GM12878 (cell line): ENCODE measurements around the gene SLC1A5. TPM values are rescaled to one million over a fixed set of nuclear protein-coding genes. Genes with fewer than 3 reads are reported as not detected.

ENCODE experiments used
- BHLHE40 ChIP-seq, 2 experiments: fragments of 450-650 bp in 1 of 2; IDR thresholded peaks; 2 replicates each; pipeline ENCODE4 v1.6.1; 2011 to 2017; ENCODE audit warnings: low read depth in 2 of 2, borderline replicate concordance in 1 of 2, improper control_type of control experiment in 1 of 2, low read length in 1 of 2, mild to moderate bottlenecking in 1 of 2
- BRCA1 ChIP-seq: IDR thresholded peaks from 2 replicates; pipeline ENCODE4 v1.6.1; 2011; ENCODE audit warnings: low read depth, low read length, improper control_type of control experiment
- CHD2 ChIP-seq: IDR thresholded peaks from 2 replicates; pipeline ENCODE4 v1.6.1; 2011; ENCODE audit warnings: low read depth, low read length, improper control_type of control experiment, borderline replicate concordance
- FOXK2 ChIP-seq: fragments of 450-650 bp; IDR thresholded peaks from 2 replicates; pipeline ENCODE4 v1.6.1; 2017; ENCODE audit warnings: mild to moderate bottlenecking, moderate library complexity
- HDAC6 ChIP-seq: fragments of 200-600 bp; sonication (generic); IDR thresholded peaks from one replicate; pipeline ENCODE4 v1.8.0; 2017; ENCODE audit warnings: antibody characterized with exemption; ENCODE audit not compliant: unreplicated experiment
- HDGF ChIP-seq: fragments of 450-650 bp; IDR thresholded peaks from 2 replicates; pipeline ENCODE4 v1.6.1; 2016; ENCODE audit warnings: antibody characterized with exemption
- MXI1 ChIP-seq: fragments of 150-350 bp; IDR thresholded peaks from 2 replicates; pipeline ENCODE4 v1.6.1; 2011; ENCODE audit warnings: low read depth, mild to moderate bottlenecking, inconsistent platforms, low read length, improper control_type of control experiment
- MYB ChIP-seq: fragments of 150-350 bp; IDR thresholded peaks from 2 replicates; pipeline ENCODE4 v1.6.1; 2014; ENCODE audit warnings: mild to moderate bottlenecking, low read depth, low read length, borderline replicate concordance
- MYC ChIP-seq: IDR thresholded peaks from 2 replicates; pipeline ENCODE4 v1.6.1; 2011; ENCODE audit warnings: mild to moderate bottlenecking, low read length, moderate library complexity, inconsistent platforms; ENCODE audit not compliant: insufficient read depth, insufficient replicate concordance, insufficient read length, severe bottlenecking
- POLR2AphosphoS2 ChIP-seq: IDR thresholded peaks from 2 replicates; pipeline ENCODE4 v1.6.1; 2011; ENCODE audit warnings: low read depth, mild to moderate bottlenecking, low read length, improper control_type of control experiment, moderate library complexity
- RAD21 ChIP-seq: IDR thresholded peaks from 2 replicates; pipeline ENCODE4 v1.6.1; 2011; ENCODE audit warnings: mild to moderate bottlenecking, low read depth, low read length, moderate library complexity; ENCODE audit not compliant: insufficient read depth
- RB1 ChIP-seq: fragments of 450-650 bp; formaldehyde crosslinking; IDR thresholded peaks from 2 replicates; pipeline ENCODE4 v1.6.1; 2017; ENCODE audit warnings: mild to moderate bottlenecking, borderline replicate concordance
- RBBP5 ChIP-seq: fragments of 200-600 bp; sonication (generic); conservative IDR thresholded peaks from 2 replicates; pipeline ENCODE4 v1.6.1; 2016
- SIN3A ChIP-seq: IDR thresholded peaks from 2 replicates; pipeline ENCODE4 v1.6.1; 2012; ENCODE audit warnings: low read depth, low read length, improper control_type of control experiment
- SMAD1 ChIP-seq: fragments of 450-650 bp; IDR thresholded peaks from 2 replicates; pipeline ENCODE4 v1.6.1; 2018; ENCODE audit warnings: mild to moderate bottlenecking, low read depth; ENCODE audit not compliant: partially characterized antibody
- STAT1 ChIP-seq: fragments of 450-650 bp; conservative IDR thresholded peaks from 2 replicates; pipeline ENCODE4 v1.6.1; 2014; ENCODE audit warnings: antibody characterized with exemption, mild to moderate bottlenecking
- ZBED1 ChIP-seq: IDR thresholded peaks from 2 replicates; pipeline ENCODE4 v1.6.1; 2016; ENCODE audit warnings: borderline replicate concordance
- ZNF207 ChIP-seq: fragments of 450-650 bp; IDR thresholded peaks from 2 replicates; pipeline ENCODE4 v1.6.1; 2014; ENCODE audit warnings: antibody characterized with exemption, mild to moderate bottlenecking, borderline replicate concordance
- polyA plus RNA-seq, 11 experiments: library from polyadenylated mRNA; depleted of rRNA in 4 of 11; unstranded in 6 of 11; stranded (reverse) in 5 of 11; fragments of >200 nt; fragmentation: Nextera tagmentation in 4 of 11; fragmentation: Illumina TruSeq in 1 of 11; extraction: Ambion mirVana in 4 of 11; extraction: Trizol in 1 of 11; gene quantifications; 1 replicate in 1 of 11; 2 replicates in 10 of 11; pipeline versions ENCODE4 v1.2.1 to v1.2.3, GENCODE V29; 2011 to 2016; ENCODE audit warnings: inconsistent platforms in 2 of 11, missing spikeins in 2 of 11, low read depth in 1 of 11
- total RNA-seq, 4 experiments: library from RNA; depleted of rRNA in 3 of 4; stranded (reverse); fragments of >200 nt in 3 of 4; fragmentation: Illumina TruSeq in 1 of 4; extraction: Trizol in 1 of 4; gene quantifications; 2 replicates each; pipeline versions ENCODE4 v1.2.1 to v1.2.3, GENCODE V29; 2013 to 2021
- TF ChIP-seq, protein P1 (sequence below): IDR thresholded peaks from 2 replicates; pipeline ENCODE4 v1.6.1; 2011; ENCODE audit warnings: low read depth, low read length, improper control_type of control experiment, borderline replicate concordance
- TF ChIP-seq, protein P2 (sequence below): fragments of 450-650 bp; conservative IDR thresholded peaks from 2 replicates; pipeline ENCODE4 v1.6.1; 2017; ENCODE audit warnings: mild to moderate bottlenecking, moderate library complexity
- TF ChIP-seq, protein P3 (sequence below): fragments of 450-650 bp; IDR thresholded peaks from 2 replicates; pipeline ENCODE4 v1.6.1; 2017; ENCODE audit warnings: mild to moderate bottlenecking
- TF ChIP-seq, protein P4 (sequence below): IDR thresholded peaks from 2 replicates; pipeline ENCODE4 v1.6.1; 2012; ENCODE audit warnings: mild to moderate bottlenecking, low read depth, low read length

The SLC1A5 gene
- total and polyA plus RNA-seq, 10 of the 15 experiments (the other 5 are each of a cell fraction or from before 2014, with no cell fraction given) = 9.1 to 129 (median 60.9) TPM

DNA sequence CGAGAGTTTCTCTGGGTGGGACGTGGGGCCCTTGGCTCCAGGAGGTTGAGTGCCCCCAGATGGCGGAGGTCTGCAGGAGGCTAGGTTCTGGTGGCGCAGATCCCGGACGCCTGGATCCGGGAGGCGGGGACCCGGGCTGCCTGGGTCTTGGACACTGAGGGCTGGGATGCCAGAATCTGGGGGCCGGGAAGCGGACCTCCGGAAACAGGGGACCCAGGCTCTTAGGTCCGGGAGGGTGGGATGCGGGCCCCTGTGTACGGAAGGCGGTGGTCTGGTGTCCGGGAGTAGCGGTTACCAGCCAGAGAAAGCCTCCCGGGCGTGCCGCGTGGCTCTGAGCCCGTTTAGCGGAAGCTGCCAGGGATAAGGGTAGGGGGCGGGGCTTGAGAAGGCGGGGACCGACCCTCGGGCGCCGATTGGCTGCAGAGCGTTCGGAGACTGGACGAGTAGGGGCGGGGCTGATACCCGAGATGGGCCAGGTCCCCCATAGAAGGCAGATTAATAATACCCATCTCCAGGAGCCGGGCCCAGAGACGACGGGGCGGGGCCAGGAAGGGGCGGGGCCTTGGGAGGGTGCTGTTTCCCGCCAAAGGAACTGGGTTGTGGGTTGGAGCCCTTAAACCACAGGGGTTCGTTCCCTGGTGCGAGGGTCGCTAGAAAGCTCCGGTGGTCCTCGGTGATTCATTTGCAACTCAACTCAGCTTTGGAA, at the start of gene SLC1A5 (continued):
- TF ChIP-seq STAT1 (no peak), MYB (no peak), RBBP5 (no peak), FOXK2 (no peak), SMAD1 (no peak), HDAC6 (peak; percentile 90), RB1 (peak; percentile 87; the same call in 1 of the 2 replicates), HDGF (peak; percentile 50; the same call in 1 of the 2 replicates), ZNF207 (no peak; the same call in 1 of the 2 replicates), POLR2AphosphoS2 (peak; percentile 97), SIN3A (peak; percentile 94), CHD2 (peak; percentile 45; the same call in 1 of the 2 replicates), BRCA1 (no peak), ZBED1 (no peak), RAD21 (no peak), MXI1 (peak; percentile 99), BHLHE40 (IDR thresholded peaks at IDR 0.05; ENCODE audit: borderline replicate concordance in 1 of 2, low read depth in 2 of 2, low read length in 1 of 2) (peak; percentile 67 to 72), MYC (peak; percentile 95)
- TF ChIP-seq, protein P1, sequence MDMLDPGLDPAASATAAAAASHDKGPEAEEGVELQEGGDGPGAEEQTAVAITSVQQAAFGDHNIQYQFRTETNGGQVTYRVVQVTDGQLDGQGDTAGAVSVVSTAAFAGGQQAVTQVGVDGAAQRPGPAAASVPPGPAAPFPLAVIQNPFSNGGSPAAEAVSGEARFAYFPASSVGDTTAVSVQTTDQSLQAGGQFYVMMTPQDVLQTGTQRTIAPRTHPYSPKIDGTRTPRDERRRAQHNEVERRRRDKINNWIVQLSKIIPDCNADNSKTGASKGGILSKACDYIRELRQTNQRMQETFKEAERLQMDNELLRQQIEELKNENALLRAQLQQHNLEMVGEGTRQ = no peak
- TF ChIP-seq, protein P2, sequence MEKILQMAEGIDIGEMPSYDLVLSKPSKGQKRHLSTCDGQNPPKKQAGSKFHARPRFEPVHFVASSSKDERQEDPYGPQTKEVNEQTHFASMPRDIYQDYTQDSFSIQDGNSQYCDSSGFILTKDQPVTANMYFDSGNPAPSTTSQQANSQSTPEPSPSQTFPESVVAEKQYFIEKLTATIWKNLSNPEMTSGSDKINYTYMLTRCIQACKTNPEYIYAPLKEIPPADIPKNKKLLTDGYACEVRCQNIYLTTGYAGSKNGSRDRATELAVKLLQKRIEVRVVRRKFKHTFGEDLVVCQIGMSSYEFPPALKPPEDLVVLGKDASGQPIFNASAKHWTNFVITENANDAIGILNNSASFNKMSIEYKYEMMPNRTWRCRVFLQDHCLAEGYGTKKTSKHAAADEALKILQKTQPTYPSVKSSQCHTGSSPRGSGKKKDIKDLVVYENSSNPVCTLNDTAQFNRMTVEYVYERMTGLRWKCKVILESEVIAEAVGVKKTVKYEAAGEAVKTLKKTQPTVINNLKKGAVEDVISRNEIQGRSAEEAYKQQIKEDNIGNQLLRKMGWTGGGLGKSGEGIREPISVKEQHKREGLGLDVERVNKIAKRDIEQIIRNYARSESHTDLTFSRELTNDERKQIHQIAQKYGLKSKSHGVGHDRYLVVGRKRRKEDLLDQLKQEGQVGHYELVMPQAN = peak; percentile 93
- TF ChIP-seq, protein P3, sequence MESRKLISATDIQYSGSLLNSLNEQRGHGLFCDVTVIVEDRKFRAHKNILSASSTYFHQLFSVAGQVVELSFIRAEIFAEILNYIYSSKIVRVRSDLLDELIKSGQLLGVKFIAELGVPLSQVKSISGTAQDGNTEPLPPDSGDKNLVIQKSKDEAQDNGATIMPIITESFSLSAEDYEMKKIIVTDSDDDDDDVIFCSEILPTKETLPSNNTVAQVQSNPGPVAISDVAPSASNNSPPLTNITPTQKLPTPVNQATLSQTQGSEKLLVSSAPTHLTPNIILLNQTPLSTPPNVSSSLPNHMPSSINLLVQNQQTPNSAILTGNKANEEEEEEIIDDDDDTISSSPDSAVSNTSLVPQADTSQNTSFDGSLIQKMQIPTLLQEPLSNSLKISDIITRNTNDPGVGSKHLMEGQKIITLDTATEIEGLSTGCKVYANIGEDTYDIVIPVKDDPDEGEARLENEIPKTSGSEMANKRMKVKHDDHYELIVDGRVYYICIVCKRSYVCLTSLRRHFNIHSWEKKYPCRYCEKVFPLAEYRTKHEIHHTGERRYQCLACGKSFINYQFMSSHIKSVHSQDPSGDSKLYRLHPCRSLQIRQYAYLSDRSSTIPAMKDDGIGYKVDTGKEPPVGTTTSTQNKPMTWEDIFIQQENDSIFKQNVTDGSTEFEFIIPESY = no peak
- TF ChIP-seq, protein P4, sequence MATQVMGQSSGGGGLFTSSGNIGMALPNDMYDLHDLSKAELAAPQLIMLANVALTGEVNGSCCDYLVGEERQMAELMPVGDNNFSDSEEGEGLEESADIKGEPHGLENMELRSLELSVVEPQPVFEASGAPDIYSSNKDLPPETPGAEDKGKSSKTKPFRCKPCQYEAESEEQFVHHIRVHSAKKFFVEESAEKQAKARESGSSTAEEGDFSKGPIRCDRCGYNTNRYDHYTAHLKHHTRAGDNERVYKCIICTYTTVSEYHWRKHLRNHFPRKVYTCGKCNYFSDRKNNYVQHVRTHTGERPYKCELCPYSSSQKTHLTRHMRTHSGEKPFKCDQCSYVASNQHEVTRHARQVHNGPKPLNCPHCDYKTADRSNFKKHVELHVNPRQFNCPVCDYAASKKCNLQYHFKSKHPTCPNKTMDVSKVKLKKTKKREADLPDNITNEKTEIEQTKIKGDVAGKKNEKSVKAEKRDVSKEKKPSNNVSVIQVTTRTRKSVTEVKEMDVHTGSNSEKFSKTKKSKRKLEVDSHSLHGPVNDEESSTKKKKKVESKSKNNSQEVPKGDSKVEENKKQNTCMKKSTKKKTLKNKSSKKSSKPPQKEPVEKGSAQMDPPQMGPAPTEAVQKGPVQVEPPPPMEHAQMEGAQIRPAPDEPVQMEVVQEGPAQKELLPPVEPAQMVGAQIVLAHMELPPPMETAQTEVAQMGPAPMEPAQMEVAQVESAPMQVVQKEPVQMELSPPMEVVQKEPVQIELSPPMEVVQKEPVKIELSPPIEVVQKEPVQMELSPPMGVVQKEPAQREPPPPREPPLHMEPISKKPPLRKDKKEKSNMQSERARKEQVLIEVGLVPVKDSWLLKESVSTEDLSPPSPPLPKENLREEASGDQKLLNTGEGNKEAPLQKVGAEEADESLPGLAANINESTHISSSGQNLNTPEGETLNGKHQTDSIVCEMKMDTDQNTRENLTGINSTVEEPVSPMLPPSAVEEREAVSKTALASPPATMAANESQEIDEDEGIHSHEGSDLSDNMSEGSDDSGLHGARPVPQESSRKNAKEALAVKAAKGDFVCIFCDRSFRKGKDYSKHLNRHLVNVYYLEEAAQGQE = peak; percentile 66
